Activated CD8-positive, alpha-beta memory T cell treated with anti-CD3 and anti-CD28 coated beads, Interleukin-2, amount 50 U/mL, for 1 hour (primary cell): ENCODE measurements around the gene CGNL1.

Experiments used
- DNase-seq: peaks from one replicate; pipeline ENCODE4 v3.0.0-alpha.2; 2020; ENCODE audit errors: extremely low read depth

Gene CGNL1

DNA sequence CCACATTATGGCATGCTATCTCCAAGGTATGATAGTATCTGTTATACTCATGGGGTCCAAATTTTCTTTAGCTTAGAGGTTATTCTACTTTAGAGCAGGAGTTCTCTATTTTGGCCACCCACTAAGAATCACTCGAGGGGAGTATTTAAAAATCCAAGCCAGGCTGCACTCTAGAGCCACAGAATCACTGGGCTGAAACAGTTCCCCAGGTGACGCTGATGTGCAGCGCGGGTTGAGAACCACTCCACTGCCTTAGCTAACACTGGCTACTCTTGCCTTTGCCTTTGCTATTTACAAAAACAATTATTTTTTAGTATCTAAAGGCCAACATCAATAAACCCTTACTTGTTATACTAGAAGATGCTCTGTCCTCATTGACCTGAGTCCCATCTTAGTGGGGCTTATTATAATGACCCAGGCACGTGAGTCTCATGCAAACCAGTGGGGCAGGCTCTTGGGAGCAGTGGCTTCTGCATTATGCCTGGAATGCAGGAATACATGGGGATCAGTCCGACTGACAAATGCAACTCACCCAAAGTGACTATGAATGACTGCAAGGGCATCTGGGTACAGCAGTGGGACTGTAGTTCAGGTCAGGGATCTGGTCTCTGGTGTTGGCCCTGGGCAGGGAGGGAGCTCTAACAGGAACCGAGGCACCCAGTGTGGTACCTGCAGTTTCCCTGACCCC lies 21.7 kb upstream of the CGNL1 start:
- no peak for DNase-seq

- no peak for DNase-seq
These were observed 21.0 kb upstream of the CGNL1 start for GRCh38 chr15:57355259-57355658.

GRCh38 chr15:57356178-57356577 lies 20.1 kb upstream of the CGNL1 start:
- no peak for DNase-seq

GRCh38 chr15:57356636-57357035 lies 19.7 kb upstream of the CGNL1 start:
- DNase-seq: no peak

- no peak for DNase-seq
These were observed 18.5 kb upstream of the CGNL1 start for GRCh38 chr15:57357799-57358198.

DNA sequence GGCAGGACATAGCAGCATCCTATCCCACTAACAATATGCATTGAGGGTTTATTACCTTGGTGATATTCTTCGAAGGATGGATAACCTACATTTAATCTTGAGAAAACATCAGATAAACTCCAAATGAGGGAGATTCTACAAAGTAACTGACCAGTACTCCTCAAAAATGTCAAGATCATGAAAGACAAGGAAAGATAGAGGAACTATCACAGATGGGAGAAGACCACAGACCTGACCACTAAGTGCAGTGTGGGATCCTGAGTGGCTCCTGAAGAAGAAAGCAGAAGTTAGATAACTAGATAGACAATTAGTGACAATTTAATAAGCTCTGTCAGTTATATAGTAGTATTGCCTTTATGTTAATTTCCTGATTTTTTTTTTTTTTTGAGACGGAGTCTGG lies 17.7 kb upstream of the CGNL1 start:
- no peak for DNase-seq

DNA sequence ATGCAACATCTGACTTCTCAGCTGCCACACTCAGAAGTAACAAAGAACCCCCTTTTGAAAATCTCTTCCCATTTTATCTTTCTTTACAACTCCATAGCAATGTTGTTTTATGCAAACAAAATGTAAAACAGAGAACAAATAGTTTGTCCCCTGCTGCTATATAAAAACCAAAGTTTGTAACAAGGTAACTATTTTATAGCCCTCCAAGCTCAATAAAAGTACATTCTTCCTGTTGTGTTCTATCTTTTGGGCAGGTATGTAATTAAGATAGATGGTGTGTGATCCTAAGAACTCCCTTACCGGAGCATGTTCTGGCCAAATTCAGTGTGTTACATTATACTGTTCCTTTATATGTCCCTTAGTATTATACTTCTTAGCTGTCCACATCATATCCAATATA lies 12.6 kb upstream of the CGNL1 start:
- DNase-seq: no peak

GRCh38 chr15:57364282-57365007 lies 11.9 kb upstream of the CGNL1 start:
- DNase-seq: no peak

- DNase-seq: no peak
These were observed 8.7 kb upstream of the CGNL1 start for GRCh38 chr15:57367556-57367955.

DNA sequence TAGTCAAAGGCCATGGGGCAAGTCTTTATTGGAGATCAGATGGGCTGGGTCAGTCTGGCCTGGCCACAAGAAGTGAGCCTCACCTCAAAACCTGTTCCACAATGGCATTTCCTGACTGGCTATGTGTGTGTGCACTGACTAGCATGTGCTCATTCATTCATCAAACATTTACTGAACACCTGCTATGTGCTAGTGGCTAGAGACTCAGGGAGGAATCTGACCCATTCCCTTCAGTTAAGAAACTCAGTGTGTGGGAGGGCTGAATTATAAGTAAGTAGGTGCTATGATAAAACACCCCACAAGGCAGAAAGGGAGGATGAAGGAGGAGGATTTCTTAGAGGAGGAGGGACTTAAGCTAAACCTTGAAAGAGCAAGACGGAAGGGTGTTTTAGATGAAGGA lies 5.4 kb upstream of the CGNL1 start:
- DNase-seq: no peak

GRCh38 chr15:57373251-57373881 lies 2.9 kb upstream of the CGNL1 start:
- no peak for DNase-seq

GRCh38 chr15:57373882-57374276 lies 2.4 kb upstream of the CGNL1 start:
- no peak for DNase-seq

DNA sequence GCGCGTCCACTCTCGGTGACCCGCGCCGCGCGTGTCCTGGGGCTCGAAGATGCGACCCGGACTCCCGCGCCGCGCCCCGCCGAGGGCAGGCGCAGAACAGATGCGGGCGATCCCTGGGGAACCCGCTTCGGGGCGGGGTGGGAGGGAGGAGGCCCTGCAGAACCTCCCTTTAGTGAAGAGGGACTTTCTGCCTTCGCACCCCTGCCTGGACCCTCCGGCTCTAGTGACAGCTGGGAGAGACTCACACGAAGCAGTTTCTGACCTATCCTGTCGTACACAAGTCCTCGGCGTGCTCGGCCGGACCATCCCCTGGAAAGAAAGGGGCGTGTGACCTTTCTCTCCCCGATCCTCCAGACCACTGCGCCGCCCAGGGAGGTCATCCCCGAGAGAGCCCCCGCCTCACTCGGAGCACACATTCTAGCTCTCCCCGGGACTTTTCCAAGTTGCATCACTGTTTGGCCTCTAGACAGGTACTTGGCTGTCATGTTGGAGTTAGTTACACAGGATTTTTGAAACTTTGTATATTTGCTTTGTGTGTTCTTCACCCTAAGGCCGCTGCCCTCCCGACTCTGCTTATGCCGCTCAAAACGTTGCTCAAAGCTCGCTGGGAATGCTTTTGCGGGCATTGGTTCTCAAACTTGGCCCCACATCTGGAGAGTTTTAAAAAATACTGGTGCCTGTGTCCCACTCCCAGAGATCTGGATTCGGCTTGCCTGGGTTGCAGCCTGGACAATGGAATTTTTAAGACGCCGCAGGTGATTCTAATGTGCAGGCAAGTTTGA lies 582 bp downstream of the CGNL1 start:
- DNase-seq: no peak

GRCh38 chr15:57377478-57377847 lies 1.2 kb downstream of the CGNL1 start:
- no peak for DNase-seq

DNA sequence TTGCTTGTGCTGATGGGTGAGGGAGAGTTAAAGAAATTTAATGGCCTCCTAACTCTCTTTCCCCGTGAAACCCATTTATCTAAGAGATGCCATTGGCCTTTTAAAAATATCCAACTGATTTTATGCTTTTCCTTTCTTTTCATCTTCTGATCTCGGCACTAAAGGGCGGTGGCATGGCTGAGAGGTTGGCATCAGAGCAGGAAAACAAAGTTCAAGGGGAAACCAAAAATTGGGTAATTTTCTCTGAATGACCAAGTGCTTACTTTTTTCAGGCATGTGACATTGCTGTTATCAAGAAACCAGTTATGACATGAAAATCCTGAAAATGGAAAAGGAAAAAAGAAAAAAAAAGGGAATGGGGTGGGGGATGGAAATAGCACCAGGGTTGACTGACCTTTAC lies 3.2 kb downstream of the CGNL1 start:
- DNase-seq: no peak

- no peak for DNase-seq
These were observed 4.5 kb downstream of the CGNL1 start for GRCh38 chr15:57380854-57381253.

GRCh38 chr15:57382215-57382614 lies 5.9 kb downstream of the CGNL1 start:
- no peak for DNase-seq

DNA sequence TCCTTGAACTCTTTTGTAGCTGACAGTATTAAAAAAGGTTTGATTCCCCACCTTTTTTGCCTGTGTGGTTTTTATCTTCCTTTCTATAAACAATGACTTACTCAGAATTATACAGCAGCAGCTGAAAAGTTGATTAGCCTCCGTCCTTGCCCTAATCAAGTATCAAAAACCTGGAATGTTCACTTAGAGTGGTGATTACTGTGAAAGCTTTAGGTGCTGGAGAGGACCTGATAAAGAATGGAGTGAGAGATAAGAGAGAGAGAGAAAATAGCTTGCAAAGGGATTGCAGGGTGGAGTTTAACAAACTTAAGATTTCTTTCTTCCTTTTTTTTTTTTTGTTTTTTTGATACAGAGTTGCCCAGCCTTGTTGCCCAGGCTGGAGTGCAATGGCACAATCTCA lies 6.7 kb downstream of the CGNL1 start:
- no peak for DNase-seq

DNA sequence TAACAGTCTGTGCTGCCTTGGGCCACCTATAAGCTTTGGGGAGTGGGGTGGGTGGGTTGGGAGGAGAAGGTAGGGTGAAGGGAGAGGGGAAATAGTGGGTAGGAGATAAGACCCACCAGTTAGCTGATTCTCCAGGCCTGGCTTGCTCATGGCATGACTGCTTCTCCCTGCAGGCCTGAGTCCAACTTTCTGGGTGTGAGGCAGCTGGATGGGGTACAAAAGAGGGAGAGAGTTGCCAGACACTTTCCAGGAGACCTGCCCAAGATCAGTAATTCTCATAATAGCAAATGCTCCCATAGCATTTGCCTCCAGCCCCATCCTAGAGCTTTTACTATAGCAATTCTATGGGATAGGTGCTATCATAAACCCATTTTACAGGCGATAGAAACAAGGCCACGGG lies 7.7 kb downstream of the CGNL1 start:
- DNase-seq: no peak

DNA sequence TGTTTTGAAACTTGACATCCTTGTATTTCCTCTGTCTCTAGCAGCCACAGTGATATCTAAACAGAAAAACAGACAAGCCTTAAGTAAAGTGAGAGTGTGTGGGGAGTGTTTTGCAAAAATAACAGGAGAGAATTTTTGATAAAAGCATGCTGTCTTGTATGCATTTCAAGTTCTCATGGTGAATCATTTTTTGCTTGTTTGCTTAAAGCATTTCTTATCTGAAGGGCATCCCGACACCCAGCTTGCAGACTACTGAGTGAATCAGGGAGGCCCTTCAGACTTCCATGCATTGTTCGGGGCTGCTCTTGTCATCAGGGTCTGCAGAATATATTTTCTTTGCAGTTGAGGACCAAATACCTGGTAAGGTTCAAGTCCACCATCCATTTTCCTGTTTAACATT lies 8.5 kb downstream of the CGNL1 start:
- DNase-seq: no peak

DNA sequence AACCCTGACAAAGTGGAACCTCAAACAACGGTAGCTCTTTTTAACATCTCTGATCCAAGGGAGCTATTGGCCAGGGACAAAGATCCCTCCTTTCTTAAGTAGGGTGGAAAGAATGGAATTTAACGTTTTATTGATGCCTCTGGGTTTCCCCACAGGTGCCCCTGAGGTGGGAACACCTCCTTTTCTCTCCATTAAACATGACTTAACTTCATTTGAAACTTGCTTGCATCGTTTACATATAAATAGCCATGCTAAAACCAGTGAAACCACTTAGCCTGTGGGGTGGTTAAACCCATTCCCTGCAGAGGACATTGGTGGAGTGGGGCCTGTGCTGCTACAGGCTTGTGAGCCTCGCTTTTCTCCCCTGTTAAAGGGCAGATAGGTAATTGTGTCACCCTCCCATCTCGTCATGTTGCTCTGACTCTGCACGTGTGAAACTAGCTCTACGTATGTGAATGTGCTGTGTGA lies 9.7 kb downstream of the CGNL1 start:
- no peak for DNase-seq

DNA sequence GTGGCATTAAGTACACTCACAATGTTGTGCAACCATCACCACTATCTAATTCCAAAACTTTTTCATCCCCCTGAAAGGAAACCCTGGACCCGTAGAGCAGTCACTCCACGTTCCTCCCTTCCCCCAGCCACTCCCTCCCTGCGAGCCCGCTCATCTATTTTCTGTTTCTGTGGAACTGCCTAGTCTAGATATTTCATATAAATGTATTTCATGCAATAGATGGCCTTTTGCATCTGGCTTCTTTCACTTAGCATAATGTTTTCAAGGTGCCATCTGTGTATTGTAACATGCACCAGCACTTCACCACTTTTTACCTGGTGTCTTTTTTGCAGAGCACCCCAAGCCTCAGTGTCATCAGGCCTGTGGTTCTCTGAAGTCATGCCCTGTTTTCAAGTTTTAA lies 10.7 kb downstream of the CGNL1 start:
- no peak for DNase-seq
